H1 (cell line): ENCODE measurements around the gene CRTAC1. TPM values are rescaled to one million over a fixed set of nuclear protein-coding genes. Genes with fewer than 3 reads are reported as not detected.

ENCODE experiments used
- CREB1 ChIP-seq: IDR thresholded peaks from 2 replicates; pipeline ENCODE4 v1.6.1; 2012; ENCODE audit warnings: inconsistent platforms
- CTBP2 ChIP-seq: IDR thresholded peaks from 2 replicates; pipeline ENCODE4 v1.7.0; 2011; ENCODE audit warnings: borderline replicate concordance, mild to moderate bottlenecking, moderate library complexity, mixed read lengths, low read length; ENCODE audit not compliant: insufficient read depth, insufficient read length
- GABPA ChIP-seq: IDR thresholded peaks from 2 replicates; pipeline ENCODE4 v1.6.1; 2011; ENCODE audit warnings: mild to moderate bottlenecking, low read length, moderate library complexity, borderline replicate concordance; ENCODE audit not compliant: insufficient read depth
- KDM5A ChIP-seq: fragments of 200-600 bp; IDR thresholded peaks from 2 replicates; pipeline ENCODE4 v1.7.1; 2012; ENCODE audit warnings: mild to moderate bottlenecking, low read length, inconsistent platforms, mixed read lengths
- POLR2A ChIP-seq, 2 experiments: IDR thresholded peaks; 1 replicate in 1 of 2; 2 replicates in 1 of 2; pipeline ENCODE4 v1.6.1; 2011; ENCODE audit warnings: low read depth in 2 of 2, low read length in 2 of 2, mild to moderate bottlenecking in 2 of 2; ENCODE audit errors: control extremely low read depth in 1 of 2
- POLR2AphosphoS5 ChIP-seq: IDR thresholded peaks from 2 replicates; pipeline ENCODE4 v1.6.1; 2011; ENCODE audit warnings: low read depth, low read length
- RXRA ChIP-seq: IDR thresholded peaks from 2 replicates; pipeline ENCODE4 v1.6.1; 2011; ENCODE audit warnings: low read depth, mild to moderate bottlenecking, low read length, moderate library complexity; ENCODE audit not compliant: insufficient read depth
- polyA plus RNA-seq, 7 experiments: library from polyadenylated mRNA; depleted of rRNA in 3 of 7; stranded (reverse) in 5 of 7; unstranded in 2 of 7; fragments of >200 nt in 5 of 7; fragments of 200-250 nt in 2 of 7; gene quantifications; 1 replicate in 5 of 7; 2 replicates in 1 of 7; 4 replicates in 1 of 7; pipeline versions ENCODE4 v1.2.1 to v1.2.3, GENCODE V29; 2011 to 2013; ENCODE audit warnings: missing spikeins in 2 of 7, mixed read lengths in 2 of 7
- total RNA-seq: library from RNA; stranded (reverse); fragmentation: NEBNext Ultra II Directional; extraction: Animal tissue kit (Norgen Biotek cat#: 25700); gene quantifications from 2 replicates; pipeline ENCODE4 v1.2.1, GENCODE V29; 2021
- TF ChIP-seq, protein P1 (sequence below): fragments of 300-600 bp; sonication (generic); IDR thresholded peaks from 2 replicates; pipeline ENCODE4 v1.7.1; 2012; ENCODE audit warnings: low read length, moderate library complexity, mild to moderate bottlenecking, inconsistent platforms; ENCODE audit not compliant: insufficient replicate concordance
- TF ChIP-seq, protein P2 (sequence below), 3 experiments: IDR thresholded peaks; 1 replicate in 2 of 3; 2 replicates in 1 of 3; pipeline versions ENCODE4 v1.5.1 to v1.6.1; 2011; ENCODE audit warnings: low read length in 3 of 3, mild to moderate bottlenecking in 3 of 3, inconsistent platforms in 2 of 3, low read depth in 1 of 3, moderate library complexity in 1 of 3; ENCODE audit not compliant: insufficient read depth in 1 of 3; ENCODE audit errors: control extremely low read depth in 1 of 3

The CRTAC1 gene
- total and polyA plus RNA-seq, 2 of the 8 experiments (the other 6 are each of a cell fraction or from before 2014, with no cell fraction given), result 0.91 to 1.2 TPM

GRCh38 chr10:98062424-98062823 lies 32.0 kb upstream of the CRTAC1 start (continued):
- TF ChIP-seq, protein P1, sequence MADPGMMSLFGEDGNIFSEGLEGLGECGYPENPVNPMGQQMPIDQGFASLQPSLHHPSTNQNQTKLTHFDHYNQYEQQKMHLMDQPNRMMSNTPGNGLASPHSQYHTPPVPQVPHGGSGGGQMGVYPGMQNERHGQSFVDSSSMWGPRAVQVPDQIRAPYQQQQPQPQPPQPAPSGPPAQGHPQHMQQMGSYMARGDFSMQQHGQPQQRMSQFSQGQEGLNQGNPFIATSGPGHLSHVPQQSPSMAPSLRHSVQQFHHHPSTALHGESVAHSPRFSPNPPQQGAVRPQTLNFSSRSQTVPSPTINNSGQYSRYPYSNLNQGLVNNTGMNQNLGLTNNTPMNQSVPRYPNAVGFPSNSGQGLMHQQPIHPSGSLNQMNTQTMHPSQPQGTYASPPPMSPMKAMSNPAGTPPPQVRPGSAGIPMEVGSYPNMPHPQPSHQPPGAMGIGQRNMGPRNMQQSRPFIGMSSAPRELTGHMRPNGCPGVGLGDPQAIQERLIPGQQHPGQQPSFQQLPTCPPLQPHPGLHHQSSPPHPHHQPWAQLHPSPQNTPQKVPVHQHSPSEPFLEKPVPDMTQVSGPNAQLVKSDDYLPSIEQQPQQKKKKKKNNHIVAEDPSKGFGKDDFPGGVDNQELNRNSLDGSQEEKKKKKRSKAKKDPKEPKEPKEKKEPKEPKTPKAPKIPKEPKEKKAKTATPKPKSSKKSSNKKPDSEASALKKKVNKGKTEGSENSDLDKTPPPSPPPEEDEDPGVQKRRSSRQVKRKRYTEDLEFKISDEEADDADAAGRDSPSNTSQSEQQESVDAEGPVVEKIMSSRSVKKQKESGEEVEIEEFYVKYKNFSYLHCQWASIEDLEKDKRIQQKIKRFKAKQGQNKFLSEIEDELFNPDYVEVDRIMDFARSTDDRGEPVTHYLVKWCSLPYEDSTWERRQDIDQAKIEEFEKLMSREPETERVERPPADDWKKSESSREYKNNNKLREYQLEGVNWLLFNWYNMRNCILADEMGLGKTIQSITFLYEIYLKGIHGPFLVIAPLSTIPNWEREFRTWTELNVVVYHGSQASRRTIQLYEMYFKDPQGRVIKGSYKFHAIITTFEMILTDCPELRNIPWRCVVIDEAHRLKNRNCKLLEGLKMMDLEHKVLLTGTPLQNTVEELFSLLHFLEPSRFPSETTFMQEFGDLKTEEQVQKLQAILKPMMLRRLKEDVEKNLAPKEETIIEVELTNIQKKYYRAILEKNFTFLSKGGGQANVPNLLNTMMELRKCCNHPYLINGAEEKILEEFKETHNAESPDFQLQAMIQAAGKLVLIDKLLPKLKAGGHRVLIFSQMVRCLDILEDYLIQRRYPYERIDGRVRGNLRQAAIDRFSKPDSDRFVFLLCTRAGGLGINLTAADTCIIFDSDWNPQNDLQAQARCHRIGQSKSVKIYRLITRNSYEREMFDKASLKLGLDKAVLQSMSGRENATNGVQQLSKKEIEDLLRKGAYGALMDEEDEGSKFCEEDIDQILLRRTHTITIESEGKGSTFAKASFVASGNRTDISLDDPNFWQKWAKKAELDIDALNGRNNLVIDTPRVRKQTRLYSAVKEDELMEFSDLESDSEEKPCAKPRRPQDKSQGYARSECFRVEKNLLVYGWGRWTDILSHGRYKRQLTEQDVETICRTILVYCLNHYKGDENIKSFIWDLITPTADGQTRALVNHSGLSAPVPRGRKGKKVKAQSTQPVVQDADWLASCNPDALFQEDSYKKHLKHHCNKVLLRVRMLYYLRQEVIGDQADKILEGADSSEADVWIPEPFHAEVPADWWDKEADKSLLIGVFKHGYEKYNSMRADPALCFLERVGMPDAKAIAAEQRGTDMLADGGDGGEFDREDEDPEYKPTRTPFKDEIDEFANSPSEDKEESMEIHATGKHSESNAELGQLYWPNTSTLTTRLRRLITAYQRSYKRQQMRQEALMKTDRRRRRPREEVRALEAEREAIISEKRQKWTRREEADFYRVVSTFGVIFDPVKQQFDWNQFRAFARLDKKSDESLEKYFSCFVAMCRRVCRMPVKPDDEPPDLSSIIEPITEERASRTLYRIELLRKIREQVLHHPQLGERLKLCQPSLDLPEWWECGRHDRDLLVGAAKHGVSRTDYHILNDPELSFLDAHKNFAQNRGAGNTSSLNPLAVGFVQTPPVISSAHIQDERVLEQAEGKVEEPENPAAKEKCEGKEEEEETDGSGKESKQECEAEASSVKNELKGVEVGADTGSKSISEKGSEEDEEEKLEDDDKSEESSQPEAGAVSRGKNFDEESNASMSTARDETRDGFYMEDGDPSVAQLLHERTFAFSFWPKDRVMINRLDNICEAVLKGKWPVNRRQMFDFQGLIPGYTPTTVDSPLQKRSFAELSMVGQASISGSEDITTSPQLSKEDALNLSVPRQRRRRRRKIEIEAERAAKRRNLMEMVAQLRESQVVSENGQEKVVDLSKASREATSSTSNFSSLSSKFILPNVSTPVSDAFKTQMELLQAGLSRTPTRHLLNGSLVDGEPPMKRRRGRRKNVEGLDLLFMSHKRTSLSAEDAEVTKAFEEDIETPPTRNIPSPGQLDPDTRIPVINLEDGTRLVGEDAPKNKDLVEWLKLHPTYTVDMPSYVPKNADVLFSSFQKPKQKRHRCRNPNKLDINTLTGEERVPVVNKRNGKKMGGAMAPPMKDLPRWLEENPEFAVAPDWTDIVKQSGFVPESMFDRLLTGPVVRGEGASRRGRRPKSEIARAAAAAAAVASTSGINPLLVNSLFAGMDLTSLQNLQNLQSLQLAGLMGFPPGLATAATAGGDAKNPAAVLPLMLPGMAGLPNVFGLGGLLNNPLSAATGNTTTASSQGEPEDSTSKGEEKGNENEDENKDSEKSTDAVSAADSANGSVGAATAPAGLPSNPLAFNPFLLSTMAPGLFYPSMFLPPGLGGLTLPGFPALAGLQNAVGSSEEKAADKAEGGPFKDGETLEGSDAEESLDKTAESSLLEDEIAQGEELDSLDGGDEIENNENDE, result no peak
- TF ChIP-seq GABPA (no peak), CTBP2 (no peak), CREB1 (no peak), POLR2AphosphoS5 (no peak), POLR2A (IDR thresholded peaks at IDR 0.05; ENCODE audit: control extremely low read depth in 1 of 2, low read depth in 2 of 2, low read length in 2 of 2) (no peak), KDM5A (no peak), RXRA (no peak)
- TF ChIP-seq, protein P2, sequence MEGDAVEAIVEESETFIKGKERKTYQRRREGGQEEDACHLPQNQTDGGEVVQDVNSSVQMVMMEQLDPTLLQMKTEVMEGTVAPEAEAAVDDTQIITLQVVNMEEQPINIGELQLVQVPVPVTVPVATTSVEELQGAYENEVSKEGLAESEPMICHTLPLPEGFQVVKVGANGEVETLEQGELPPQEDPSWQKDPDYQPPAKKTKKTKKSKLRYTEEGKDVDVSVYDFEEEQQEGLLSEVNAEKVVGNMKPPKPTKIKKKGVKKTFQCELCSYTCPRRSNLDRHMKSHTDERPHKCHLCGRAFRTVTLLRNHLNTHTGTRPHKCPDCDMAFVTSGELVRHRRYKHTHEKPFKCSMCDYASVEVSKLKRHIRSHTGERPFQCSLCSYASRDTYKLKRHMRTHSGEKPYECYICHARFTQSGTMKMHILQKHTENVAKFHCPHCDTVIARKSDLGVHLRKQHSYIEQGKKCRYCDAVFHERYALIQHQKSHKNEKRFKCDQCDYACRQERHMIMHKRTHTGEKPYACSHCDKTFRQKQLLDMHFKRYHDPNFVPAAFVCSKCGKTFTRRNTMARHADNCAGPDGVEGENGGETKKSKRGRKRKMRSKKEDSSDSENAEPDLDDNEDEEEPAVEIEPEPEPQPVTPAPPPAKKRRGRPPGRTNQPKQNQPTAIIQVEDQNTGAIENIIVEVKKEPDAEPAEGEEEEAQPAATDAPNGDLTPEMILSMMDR (IDR thresholded peaks at IDR 0.05; ENCODE audit: control extremely low read depth in 1 of 3, insufficient read depth in 1 of 3, low read depth in 1 of 3, low read length in 3 of 3), result no peak
- TF ChIP-seq, all 59 proteins: peak for 0
